ENCODE results near the gene UBE2E2.
A peak's percentile ranks its signal among the peaks of the same experiment; 100 is the strongest.

Gene UBE2E2

GRCh38 chr3:23404246-23404645 lies 201.1 kb downstream of the UBE2E2 start:
- CTCF ChIA-PET, result no interaction called here
- TF ChIP-seq ZNF132 (tag by site-specific recombination; IDR thresholded peaks at IDR 0.05; ENCODE audit: borderline replicate concordance) (no peak), PRDM6 (tag by site-specific recombination; IDR thresholded peaks at IDR 0.05) (0 out of 2 replicates have a peak, but pooled peaks have one; percentile 10)
- POLR2A ChIA-PET, result no interaction called here
- Histone ChIP-seq H3K9me3 (ENCODE audit: control insufficient read depth, insufficient read depth, low read depth, low read length) (no peaks in the 10 kb centered on the region), H3K4me1 (ENCODE audit: control insufficient read depth, insufficient read depth, low read length) (peaks cover 17% of the 10 kb centered on the region; the same call in 1 of the 2 replicates), H3K36me3 (ENCODE audit: control insufficient read depth in 2 of 2, insufficient read depth in 1 of 2, low read length in 2 of 2) (no peaks in the 10 kb centered on the region), H3K27ac (ENCODE audit: extremely low read depth, low read depth, low read length) (no peak overlapping the region), H3K4me3 (ENCODE audit: low read depth, low read length) (no peak overlapping the region)

- TF ChIP-seq ZNF558 (tag by site-specific recombination; IDR thresholded peaks at IDR 0.05), result no peak
- TF ChIP-seq ZNF416 (tag by site-specific recombination; IDR thresholded peaks at IDR 0.05), result no peak
- TF ChIP-seq ZNF19 (tag by site-specific recombination; IDR thresholded peaks at IDR 0.05; ENCODE audit: low read depth), result no peak
- no peak for TF ChIP-seq ZNF433 (tag by site-specific recombination; IDR thresholded peaks at IDR 0.05; ENCODE audit: low read depth)
- TF ChIP-seq ZBTB20 (tag by site-specific recombination; IDR thresholded peaks at IDR 0.05), result no peak
- TF ChIP-seq PRDM6 (tag by site-specific recombination; IDR thresholded peaks at IDR 0.05), result no peak
- TF ChIP-seq ZNF146 (tag by site-specific recombination; IDR thresholded peaks at IDR 0.05), result no peak
- TF ChIP-seq ZNF561 (tag by site-specific recombination; IDR thresholded peaks at IDR 0.05; ENCODE audit: borderline replicate concordance), result no peak
- ChIA-PET CTCF (no interaction called here), POLR2A (no interaction called here)
- Histone ChIP-seq H3K36me3 (ENCODE audit: control insufficient read depth in 2 of 2, insufficient read depth in 1 of 2, low read length in 2 of 2) (no peaks in the 10 kb centered on the region), H3K27ac (ENCODE audit: extremely low read depth, low read depth, low read length) (no peak overlapping the region), H3K4me3 (ENCODE audit: low read depth, low read length) (no peak overlapping the region), H3K4me1 (ENCODE audit: control insufficient read depth, insufficient read depth, low read length) (peaks cover 17% of the 10 kb centered on the region; the same call in 1 of the 2 replicates), H3K9me3 (ENCODE audit: control insufficient read depth, insufficient read depth, low read depth, low read length) (no peaks in the 10 kb centered on the region)
Measured at GRCh38 chr3:23405081-23405480, 202.0 kb downstream of the UBE2E2 start.

GRCh38 chr3:23406601-23407000 lies 203.5 kb downstream of the UBE2E2 start:
- no peak overlapping the region for H3K27ac ChIP-seq (ENCODE audit: extremely low read depth, low read depth, low read length)
- POLR2A ChIA-PET, result no interaction called here
- peaks cover 17% of the 10 kb centered on the region; the same call in 1 of the 2 replicates for H3K4me1 ChIP-seq (ENCODE audit: control insufficient read depth, insufficient read depth, low read length)
- TF ChIP-seq ZBTB49 (tag by site-specific recombination; IDR thresholded peaks at IDR 0.05; ENCODE audit: low read depth), result no peak
- 0 out of 2 replicates have a peak, but pooled peaks have one; percentile 46 for TF ChIP-seq PRDM6 (tag by site-specific recombination; IDR thresholded peaks at IDR 0.05)
- no peaks in the 10 kb centered on the region for H3K9me3 ChIP-seq (ENCODE audit: control insufficient read depth, insufficient read depth, low read depth, low read length)
- no peak overlapping the region for H3K4me3 ChIP-seq (ENCODE audit: low read depth, low read length)
- no peaks in the 10 kb centered on the region for H3K36me3 ChIP-seq (ENCODE audit: control insufficient read depth in 2 of 2, insufficient read depth in 1 of 2, low read length in 2 of 2)
- CTCF ChIA-PET, result interaction anchor here (0.6 kb wide), 1 partner anchor 534 kb away, joined by 3 read pairs; no protein-coding TSS in a partner anchor

All from HEK293 (cell line).